ENCODE measurements around the gene AKAP1.

AKAP1 gene

GRCh38 chr17:57168695-57169094 is 83.6 kb downstream of the AKAP1 start:
- no peak for DNase-seq

- no peak for DNase-seq
Measured at GRCh38 chr17:57170866-57171265, 85.8 kb downstream of the AKAP1 start.

Data from EL (cell line).